IPS-NIHi7 (cell line): ENCODE results near the gene TXNRD2.

Experiments
- DNase-seq: peaks from one replicate; pipeline ENCODE4 v3.0.0; 2012; ENCODE audit warnings: mixed read lengths; ENCODE audit errors: extremely low spot score

The TXNRD2 gene

GRCh38 chr22:19825904-19826618, 115.6 kb downstream of the TXNRD2 start:
- no peak for DNase-seq
